GM12872 (cell line): Measurements from ENCODE around the gene ADH1A.

Source experiments
- CTCF ChIP-seq: IDR thresholded peaks from 3 replicates; pipeline ENCODE4 v1.5.1; 2011; ENCODE audit warnings: low read depth, mild to moderate bottlenecking, low read length, moderate library complexity; ENCODE audit not compliant: insufficient read depth

ADH1A gene

GRCh38 chr4:99324361-99324760, 33.6 kb upstream of the ADH1A start:
- no peak for TF ChIP-seq CTCF

GRCh38 chr4:99323756-99324155, 33.0 kb upstream of the ADH1A start:
- TF ChIP-seq CTCF = no peak

- no peak for TF ChIP-seq CTCF
These were observed 30.7 kb upstream of the ADH1A start, which contains the start of gene ADH1B for GRCh38 chr4:99321241-99322191. ADH1B (minus strand) TSS chr4:99321401; CDS start chr4:99321331, 70 bp downstream.

- no peak for TF ChIP-seq CTCF
These were observed 26.6 kb upstream of the ADH1A start for GRCh38 chr4:99317354-99317753.

GRCh38 chr4:99315839-99316238, 25.1 kb upstream of the ADH1A start:
- TF ChIP-seq CTCF = no peak

- TF ChIP-seq CTCF = no peak
These were observed 23.4 kb upstream of the ADH1A start for GRCh38 chr4:99314211-99314610.

GRCh38 chr4:99310389-99310788, 19.6 kb upstream of the ADH1A start:
- no peak for TF ChIP-seq CTCF
